DOHH2 (cell line): Measurements from ENCODE around the gene HPSE2.

Source experiments
- H3F3A ChIP-seq: fragments of 200-600 bp; sonication (generic), shearing (Covaris generic); 2 replicates; pipeline ENCODE4 v1.6.0; 2016; ENCODE audit warnings: antibody characterized with exemption, mild to moderate bottlenecking; ENCODE audit not compliant: control insufficient read depth, insufficient read depth
- H3K27ac ChIP-seq: fragments of 200-600 bp; sonication (generic); 2 replicates; pipeline ENCODE4 v1.5.1; 2014; ENCODE audit warnings: low read depth, mild to moderate bottlenecking, low read length, moderate library complexity
- H3K27me3 ChIP-seq: fragments of 200-600 bp; sonication (generic); 2 replicates; pipeline ENCODE4 v1.6.1; 2014; ENCODE audit warnings: mild to moderate bottlenecking, low read length, mixed read lengths; ENCODE audit not compliant: control insufficient read depth
- H3K36me3 ChIP-seq: fragments of 200-600 bp; sonication (generic); 2 replicates; pipeline ENCODE4 v1.6.1; 2014; ENCODE audit warnings: mild to moderate bottlenecking, low read length, moderate library complexity, mixed read lengths; ENCODE audit not compliant: control insufficient read depth
- H3K4me1 ChIP-seq: fragments of 200-600 bp; sonication (generic); 2 replicates; pipeline ENCODE4 v1.6.1; 2014; ENCODE audit warnings: mild to moderate bottlenecking, low read length, mixed read lengths; ENCODE audit not compliant: control insufficient read depth
- H3K4me2 ChIP-seq: fragments of 200-600 bp; sonication (generic); 2 replicates; pipeline ENCODE4 v1.6.0; 2014; ENCODE audit warnings: mild to moderate bottlenecking, low read length, moderate library complexity
- H3K4me3 ChIP-seq: fragments of 200-600 bp; sonication (generic); 2 replicates; pipeline ENCODE4 v1.5.1; 2014; ENCODE audit warnings: mild to moderate bottlenecking, low read length, mixed read lengths
- H3K79me2 ChIP-seq: fragments of 200-600 bp; sonication (generic); 2 replicates; pipeline ENCODE4 v1.6.1; 2014; ENCODE audit warnings: mild to moderate bottlenecking, low read length, mixed read lengths; ENCODE audit not compliant: control insufficient read depth
- H3K9me2 ChIP-seq: fragments of 200-600 bp; sonication (generic); replicated peaks from 2 replicates; pipeline ENCODE4 v1.6.1; 2014; ENCODE audit warnings: mild to moderate bottlenecking, low read length, mixed read lengths; ENCODE audit not compliant: control insufficient read depth
- H3K9me3 ChIP-seq: fragments of 200-600 bp; sonication (generic); 2 replicates; pipeline ENCODE4 v1.6.1; 2014; ENCODE audit warnings: antibody characterized with exemption, low read length, mixed read lengths; ENCODE audit not compliant: control insufficient read depth, insufficient read depth
- H4K20me1 ChIP-seq: fragments of 200-600 bp; sonication (generic); 2 replicates; pipeline ENCODE4 v1.6.0; 2014; ENCODE audit warnings: low read depth, mild to moderate bottlenecking, antibody characterized with exemption, low read length, moderate library complexity; ENCODE audit not compliant: control insufficient read depth, insufficient read depth
- CTCF ChIP-seq: fragments of 200-600 bp; sonication (generic); IDR thresholded peaks from one replicate; pipeline ENCODE4 v1.5.1; 2014; ENCODE audit warnings: antibody characterized with exemption, mild to moderate bottlenecking, low read depth, low read length; ENCODE audit not compliant: poor library complexity, severe bottlenecking
- EZH2phosphoT487 ChIP-seq: fragments of 200-600 bp; sonication (generic); IDR thresholded peaks from 2 replicates; pipeline ENCODE4 v1.6.1; 2017; ENCODE audit warnings: borderline replicate concordance, mild to moderate bottlenecking, antibody characterized with exemption, low read length, moderate library complexity, mixed read lengths

Gene HPSE2

GRCh38 chr10:98418665-98419468, 816.8 kb downstream of the HPSE2 start:
- H3K79me2 ChIP-seq, result no peaks in the 10 kb centered on the region
- H3K9me2 ChIP-seq, result no peaks in the 10 kb centered on the region
- H3K4me2 ChIP-seq, result no peak overlapping the region
- H3K36me3 ChIP-seq, result peaks cover 6% of the 10 kb centered on the region; the same call in 1 of the 2 replicates
- no peaks in the 10 kb centered on the region for H3K27me3 ChIP-seq
- H3K27ac ChIP-seq, result no peak overlapping the region
- no peaks in the 10 kb centered on the region for H3K9me3 ChIP-seq
- no peak for TF ChIP-seq EZH2phosphoT487
- no peaks in the 10 kb centered on the region for H3F3A ChIP-seq
- H4K20me1 ChIP-seq, result no peaks in the 10 kb centered on the region
- no peak overlapping the region for H3K4me3 ChIP-seq
- peaks cover 8% of the 10 kb centered on the region for H3K4me1 ChIP-seq

DNA sequence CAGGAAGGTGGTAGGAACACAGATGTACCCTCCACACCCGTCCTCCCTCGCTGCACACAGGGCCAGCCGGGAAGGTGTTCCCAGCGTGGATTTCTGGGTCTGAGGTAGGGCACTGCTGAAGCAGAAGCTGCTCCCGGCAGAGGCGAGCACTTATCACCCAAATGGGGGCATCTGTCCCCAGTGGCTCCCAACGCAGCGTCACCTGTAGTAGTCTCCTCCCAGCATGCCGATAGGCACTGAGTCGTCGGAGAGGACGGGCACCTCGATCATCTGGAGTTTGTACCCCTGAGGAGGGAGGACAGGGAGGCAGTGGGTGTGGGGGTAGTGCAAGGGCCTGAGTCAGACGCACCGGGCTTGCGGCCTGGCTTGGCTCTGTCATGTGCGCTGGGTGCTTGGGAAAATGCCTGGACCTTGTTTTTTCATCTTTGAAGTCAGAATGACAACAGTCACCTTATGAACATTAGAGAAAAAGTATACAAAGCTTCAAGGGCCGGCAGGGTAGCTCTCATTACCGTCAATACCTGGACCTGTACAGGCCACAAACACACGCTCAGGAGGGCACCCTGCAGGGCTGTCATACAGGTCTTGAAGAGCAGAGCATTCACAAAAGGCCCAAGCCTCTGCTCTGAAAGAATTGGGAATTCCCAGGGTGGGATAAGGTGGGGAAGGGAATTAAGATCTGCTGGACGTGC, 817.5 kb downstream of the HPSE2 start:
- Histone ChIP-seq H3K36me3 (peaks cover 6% of the 10 kb centered on the region; the same call in 1 of the 2 replicates), H3K9me3 (no peaks in the 10 kb centered on the region), H3K79me2 (no peaks in the 10 kb centered on the region), H3K4me1 (peaks cover 8% of the 10 kb centered on the region), H3K27ac (no peak overlapping the region), H3K4me3 (no peak overlapping the region), H3K4me2 (no peak overlapping the region), H3K27me3 (no peaks in the 10 kb centered on the region), H4K20me1 (no peaks in the 10 kb centered on the region), H3K9me2 (no peaks in the 10 kb centered on the region), H3F3A (no peaks in the 10 kb centered on the region)
- TF ChIP-seq CTCF (no peak), EZH2phosphoT487 (no peak)

DNA sequence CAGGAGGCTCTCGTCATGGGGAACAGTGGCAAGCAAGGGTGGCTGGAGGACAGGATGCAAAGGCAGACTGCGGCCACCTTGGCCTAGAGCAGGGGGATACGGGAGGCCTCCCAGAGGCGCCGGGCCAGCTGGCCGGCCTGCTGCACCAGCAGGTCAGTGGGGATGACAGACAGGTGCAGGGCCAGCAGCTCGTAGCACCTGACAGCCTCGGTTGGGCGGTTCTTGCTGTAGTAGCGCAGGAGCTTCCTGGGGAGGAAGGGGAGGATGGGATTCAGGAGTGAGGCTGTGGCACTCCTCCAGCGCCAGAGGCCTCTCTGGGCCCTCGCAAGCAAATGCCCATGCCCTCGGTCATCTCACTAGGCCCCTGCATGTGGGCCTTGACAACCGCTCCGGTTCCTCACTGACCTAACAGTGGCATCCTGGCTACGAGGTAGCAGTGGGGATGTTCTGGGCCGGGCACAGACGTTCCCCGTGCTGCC, 818.1 kb downstream of the HPSE2 start:
- Histone ChIP-seq H3K36me3 (peaks cover 6% of the 10 kb centered on the region; the same call in 1 of the 2 replicates), H3K79me2 (no peaks in the 10 kb centered on the region), H3K27me3 (no peaks in the 10 kb centered on the region), H3K4me1 (peaks cover 8% of the 10 kb centered on the region), H3F3A (no peaks in the 10 kb centered on the region), H3K4me3 (no peak overlapping the region), H3K9me2 (no peaks in the 10 kb centered on the region), H3K27ac (no peak overlapping the region), H3K9me3 (no peaks in the 10 kb centered on the region), H4K20me1 (no peaks in the 10 kb centered on the region), H3K4me2 (no peak overlapping the region)
- TF ChIP-seq CTCF (no peak), EZH2phosphoT487 (no peak)
